T47D (cell line): ENCODE measurements around the gene RAB40C.
"Not testable (repeated sequence)": the region's sequence is repeated elsewhere in the genome, so short reads cannot be mapped to it uniquely, and the experiment has no call there.

Source experiments
- DNase-seq, 2 experiments: peaks; one replicate each; pipeline versions ENCODE4 v3.0.0 to v3.0.0-alpha.2; 2011 to 2012; ENCODE audit warnings: low read depth in 1 of 2, low spot score in 1 of 2
- JUND ChIP-seq: IDR thresholded peaks from 2 replicates; pipeline ENCODE4 v1.6.1; 2012; ENCODE audit warnings: low read depth
- in situ Hi-C: cut with HindIII; loops from 2 replicates; pipeline ENCODE4 v1.10.0; 2016; ENCODE audit warnings: low sequenced_read_pairs, low pct_unique_long_range_greater_than_20kb

Gene RAB40C

DNA sequence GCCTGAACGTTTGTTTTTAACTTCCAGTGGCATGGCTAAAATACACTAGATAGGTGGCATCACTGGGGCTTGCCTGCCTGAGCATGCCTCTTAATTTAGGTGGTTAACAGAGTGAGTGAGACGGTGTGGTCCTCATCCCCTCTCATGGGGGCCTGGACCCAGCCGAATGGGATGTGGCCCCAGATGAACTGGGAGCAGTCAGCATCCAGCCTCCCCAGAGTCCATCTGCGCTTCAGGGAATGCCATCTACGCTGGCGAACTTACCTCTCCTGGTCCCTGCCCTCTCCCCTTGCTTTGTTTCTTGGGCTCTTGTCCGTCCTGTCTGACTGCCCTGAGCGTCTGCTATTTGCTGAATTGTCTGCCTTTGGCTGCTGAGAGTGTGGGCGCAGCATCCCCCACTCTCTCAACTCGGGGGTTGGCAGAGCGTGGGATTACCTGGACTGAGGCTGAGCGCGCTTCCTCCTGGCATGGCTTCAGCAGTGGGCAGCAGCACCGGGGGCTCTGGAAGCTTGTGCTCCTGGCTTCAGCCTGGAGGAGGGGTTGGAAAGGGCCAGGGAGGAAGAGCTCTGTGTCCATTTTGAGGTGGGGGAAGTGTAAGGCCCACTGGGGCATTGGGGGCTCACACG, 2.1 kb downstream of the RAB40C start:
- DNase-seq = peak in 1 of 2 experiments; percentile 75
- no peak for TF ChIP-seq JUND
- in situ Hi-C loops = no loop called here

DNA sequence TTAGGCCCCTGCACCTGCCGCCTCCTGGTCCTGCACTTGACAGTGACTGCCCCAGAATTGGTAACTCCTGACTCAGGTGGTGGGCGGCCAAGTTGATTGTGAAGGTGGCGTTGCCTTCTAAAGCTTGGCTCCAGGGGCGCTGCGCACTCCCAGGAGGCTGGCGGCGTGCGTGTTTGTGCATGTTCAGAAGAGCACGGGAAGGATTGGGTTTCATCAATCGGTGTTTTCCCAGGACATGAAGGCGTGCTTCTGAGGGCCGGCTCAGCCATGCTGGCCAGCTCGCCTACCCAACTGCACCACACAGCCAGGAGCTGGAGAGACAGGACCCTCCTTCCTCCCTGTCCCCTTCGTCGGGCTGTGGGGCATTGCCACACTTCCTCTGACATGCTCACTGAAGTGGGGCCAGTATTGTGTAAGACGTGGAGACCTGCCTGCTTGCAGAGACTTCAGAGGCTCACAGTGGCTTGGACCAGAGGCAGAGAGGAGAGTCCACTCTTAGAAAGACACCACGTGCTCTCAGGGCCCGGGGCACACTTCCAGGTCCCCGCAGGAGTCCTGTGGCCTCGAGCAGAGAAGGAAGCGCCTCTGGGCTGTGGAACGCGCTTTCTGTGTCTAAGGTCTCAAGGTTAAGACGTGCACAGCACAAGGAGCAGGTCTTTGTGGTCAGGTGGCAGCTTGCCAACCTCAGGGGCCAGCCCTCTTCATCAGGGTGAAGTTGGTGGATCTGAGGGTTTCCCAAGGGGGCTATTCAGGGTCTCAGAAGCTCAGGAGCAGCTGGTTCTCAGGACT, 2.8 kb downstream of the RAB40C start:
- in situ Hi-C loops = no loop called here
- TF ChIP-seq JUND = no peak
- no peak for DNase-seq

DNA sequence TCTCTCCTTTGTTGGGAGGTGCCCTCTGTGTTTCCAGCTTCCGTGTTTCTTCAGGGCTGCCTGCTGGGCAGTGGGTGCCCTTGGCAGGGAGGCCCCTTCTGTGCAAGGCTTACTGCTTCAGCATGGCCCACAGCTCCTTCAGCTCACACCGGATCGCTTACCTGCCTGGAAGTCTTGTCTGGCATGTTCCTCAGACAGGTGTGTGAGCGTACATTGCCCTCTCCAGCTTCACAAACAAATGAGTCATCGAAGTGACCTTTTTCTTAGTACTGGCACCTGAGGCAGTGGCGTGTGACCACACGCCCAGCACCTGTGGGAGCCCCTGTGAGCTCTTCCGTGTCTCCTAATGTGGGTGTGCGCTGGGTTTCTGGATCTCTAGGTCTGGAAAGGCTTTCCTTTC, 3.5 kb downstream of the RAB40C start:
- peak; percentile 71 to 94 for DNase-seq
- TF ChIP-seq JUND = no peak; the same call in 1 of the 2 replicates

DNA sequence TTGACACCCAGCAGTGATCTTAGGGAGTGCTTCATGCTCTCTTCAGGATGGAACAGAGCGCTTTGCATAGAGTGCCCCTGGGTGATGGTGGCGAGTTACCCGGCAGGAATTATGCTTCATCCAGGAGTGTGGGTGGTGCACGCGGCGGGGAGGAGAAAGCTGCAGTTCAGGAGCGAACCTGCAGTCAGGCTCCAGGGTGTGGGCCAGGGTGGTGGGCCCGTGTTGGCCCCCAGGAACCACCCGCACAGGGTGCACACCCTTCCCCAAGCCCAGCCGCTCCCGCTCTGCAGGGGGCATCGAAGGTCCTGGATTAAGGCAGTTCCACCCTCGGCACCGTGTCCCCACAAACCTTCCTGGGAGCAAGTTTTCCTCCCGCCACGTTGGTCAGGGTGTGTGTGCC, 3.9 kb downstream of the RAB40C start:
- in situ Hi-C loops = no loop called here
- DNase-seq = no peak
- TF ChIP-seq JUND = no peak

More for the DNA sequence above, 3.5 kb downstream of the RAB40C start:
- in situ Hi-C loops = no loop called here

GRCh38 chr16:595094-595528, 5.2 kb downstream of the RAB40C start:
- no peak for DNase-seq
- in situ Hi-C loops = no loop called here
- TF ChIP-seq JUND = no peak

DNA sequence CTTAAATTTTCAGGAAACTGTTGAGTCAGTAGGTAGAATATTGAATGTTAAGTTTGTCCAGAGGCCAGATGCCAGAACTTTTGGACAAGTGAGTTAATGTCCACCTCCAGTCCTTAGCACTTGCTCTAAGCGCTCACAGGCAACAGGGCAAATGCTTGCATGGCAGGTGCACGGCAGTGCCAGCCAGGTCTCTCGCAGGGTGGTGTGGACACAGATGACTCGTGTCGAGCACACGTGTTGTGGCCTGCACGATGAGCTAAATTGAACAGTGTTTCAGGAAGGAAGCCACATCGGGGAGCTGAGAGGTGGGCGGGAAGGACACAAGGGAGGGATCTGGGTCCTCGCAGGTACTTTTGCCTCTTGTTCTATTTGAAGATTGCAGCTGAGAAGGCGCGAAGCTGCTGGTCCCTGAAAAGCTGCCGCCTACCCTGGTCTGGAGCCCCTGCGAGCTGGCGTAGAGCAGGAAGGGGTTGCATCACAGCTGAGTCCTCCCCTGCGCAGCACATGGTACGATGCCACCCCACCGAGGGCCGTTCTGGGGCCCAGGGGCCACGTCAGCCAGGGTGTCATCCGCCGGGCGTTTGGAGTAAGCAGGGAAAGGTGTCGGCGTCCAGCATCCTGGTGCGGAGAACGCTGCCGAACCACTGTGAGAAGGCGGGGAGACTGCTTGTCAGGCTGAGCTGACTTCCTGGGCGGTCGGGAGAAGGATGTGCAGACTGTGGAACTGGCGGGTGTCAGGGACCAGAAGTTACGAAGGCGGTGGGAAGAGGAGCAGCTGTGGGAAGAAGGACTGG, 6.3 kb downstream of the RAB40C start:
- in situ Hi-C loops = no loop called here
- no peak for DNase-seq
- TF ChIP-seq JUND = no peak

DNA sequence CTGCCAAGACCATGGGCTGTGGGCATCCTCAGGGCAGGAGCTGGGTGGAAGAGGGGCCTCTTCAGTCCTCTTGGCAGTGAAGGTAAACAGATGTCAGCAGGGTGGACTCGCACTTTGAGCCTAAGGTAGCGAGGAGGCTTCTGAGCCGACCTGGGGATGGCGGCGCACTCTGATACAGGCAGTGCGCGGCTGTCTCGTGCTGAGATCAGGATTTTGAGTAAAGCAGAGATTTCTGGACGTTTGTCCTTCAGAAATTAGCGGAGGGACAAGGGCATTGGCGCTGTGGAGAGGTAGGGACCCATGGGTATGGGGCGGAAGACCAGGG, 6.8 kb downstream of the RAB40C start:
- no peak for DNase-seq
- in situ Hi-C loops = no loop called here
- TF ChIP-seq JUND = no peak

- in situ Hi-C loops, DNase-seq: not testable (repeated sequence)
Observed at GRCh38 chr16:597655-598054, 7.8 kb downstream of the RAB40C start.

DNA sequence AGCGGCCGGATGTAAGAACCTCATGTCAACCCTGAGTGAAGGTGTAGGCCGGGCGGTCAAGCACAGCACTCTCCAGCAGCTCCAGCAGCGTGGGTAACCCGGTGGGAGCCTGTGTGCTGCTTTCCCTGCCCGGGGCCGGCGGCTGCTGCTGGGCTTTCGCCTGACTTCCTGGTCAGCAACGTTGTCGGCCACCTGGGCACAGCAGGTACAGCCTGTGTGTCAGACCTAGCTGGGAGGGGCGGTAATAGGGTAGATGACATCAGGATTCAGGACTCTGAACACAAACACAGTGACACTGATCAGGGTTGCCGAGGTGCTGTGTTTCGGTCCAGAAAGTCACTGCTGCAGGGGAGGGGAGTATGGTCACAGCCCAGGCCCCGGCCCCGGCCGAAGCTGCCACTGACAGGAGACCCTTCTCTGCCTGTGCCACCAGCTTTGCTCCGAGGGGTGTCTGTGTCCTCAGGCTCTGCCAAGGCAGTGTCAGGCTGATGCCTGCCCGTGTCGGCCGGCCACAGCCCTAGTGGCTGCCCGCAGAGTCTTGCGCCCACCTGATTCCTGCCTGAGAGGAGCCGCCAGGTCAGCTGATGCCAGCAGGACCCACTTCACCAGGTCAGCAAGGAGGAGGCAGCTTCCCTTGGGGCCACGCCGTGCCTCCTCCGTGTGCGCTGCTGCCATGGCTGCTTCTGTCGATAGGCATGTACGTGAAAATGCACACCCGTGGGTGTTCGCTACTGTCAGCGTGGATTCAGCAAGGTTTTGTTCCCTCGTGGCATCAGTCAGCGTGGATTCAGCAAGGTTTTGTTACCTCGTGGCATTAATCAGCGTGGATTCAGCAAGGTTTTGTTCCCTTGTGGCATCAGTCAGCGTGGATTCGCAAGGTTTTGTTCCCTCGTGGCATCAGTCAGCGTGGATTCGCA, 9.2 kb downstream of the RAB40C start:
- no peak for DNase-seq
- in situ Hi-C loops = no loop called here
- no peak for TF ChIP-seq JUND

DNA sequence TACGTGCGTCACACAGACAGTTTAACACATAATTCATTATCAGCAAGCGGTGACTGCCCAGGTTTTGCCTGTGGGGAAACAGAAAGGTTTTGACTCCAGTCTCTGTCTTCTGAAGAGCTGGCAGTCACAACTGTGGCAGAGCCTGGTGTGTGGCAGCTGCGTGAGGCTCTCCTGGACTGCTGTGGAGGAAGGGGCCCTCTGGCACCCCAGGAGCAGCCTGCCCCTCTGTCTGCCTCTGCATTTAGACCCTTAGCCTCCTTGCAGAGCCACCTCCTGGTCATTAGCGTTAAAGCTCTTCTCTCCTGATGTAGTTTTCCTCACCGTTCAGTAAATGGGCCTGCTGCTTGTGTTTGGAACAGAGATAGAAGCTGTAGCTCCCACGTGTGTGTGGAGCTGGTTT, 10.9 kb downstream of the RAB40C start:
- in situ Hi-C loops = no loop called here
- no peak for TF ChIP-seq JUND
- DNase-seq = no peak

DNA sequence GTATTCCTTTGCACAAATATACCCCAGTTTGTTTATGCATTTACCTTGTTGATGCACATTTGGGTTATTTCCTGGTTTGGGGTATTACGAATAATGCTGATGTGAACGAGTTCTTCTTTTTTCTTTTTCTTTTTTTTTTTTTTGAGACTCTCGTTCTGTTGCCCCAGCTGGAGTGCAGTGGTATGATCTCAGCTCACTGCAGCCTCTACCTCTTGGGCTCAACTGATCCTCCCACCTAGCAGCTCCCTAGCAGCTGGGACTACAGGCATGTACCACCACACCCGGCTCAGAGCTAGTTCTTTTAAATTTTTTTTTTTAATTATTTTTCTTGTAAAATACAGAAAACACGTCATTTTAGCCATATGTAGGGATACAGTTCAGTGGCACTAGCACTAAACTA, 14.1 kb downstream of the RAB40C start:
- DNase-seq = no peak
- TF ChIP-seq JUND = no peak
- in situ Hi-C loops = no loop called here

GRCh38 chr16:606656-607307, 16.9 kb downstream of the RAB40C start:
- in situ Hi-C loops = no loop called here

More at GRCh38 chr16:606656-607307, 16.9 kb downstream of the RAB40C start:
- no peak for DNase-seq
- no peak for TF ChIP-seq JUND
